SK-N-MC (cell line): Measurements from ENCODE around the gene RBPJ.

Experiments
- EZH2 ChIP-seq: fragments of 200-600 bp; sonication (generic); IDR thresholded peaks from one replicate; pipeline ENCODE4 v1.6.1; 2017; ENCODE audit warnings: antibody characterized with exemption
- FOXP2 ChIP-seq: optimal IDR thresholded peaks from 2 replicates; pipeline ENCODE3; 2011; ENCODE audit warnings: mild to moderate bottlenecking, moderate library complexity; ENCODE audit not compliant: insufficient read depth; ENCODE audit errors: extremely low read length, control extremely low read depth
- POLR2AphosphoS5 ChIP-seq: IDR thresholded peaks from 2 replicates; pipeline ENCODE4 v1.6.1; 2012; ENCODE audit warnings: mild to moderate bottlenecking, low read depth, low read length, borderline replicate concordance

- TF ChIP-seq EZH2 (no peak), POLR2AphosphoS5 (no peak), FOXP2 (no peak)
Measured at GRCh38 chr4:26418107-26418506, 97.3 kb downstream of the RBPJ start.
